ENCODE results near the gene TCF12.
A peak's percentile ranks its signal among the peaks of the same experiment; 100 is the strongest.

TCF12 gene

GRCh38 chr15:57306161-57306943 is 387.9 kb downstream of the TCF12 start:
- peak; percentile 66 to 91 for DNase-seq

- no peak for DNase-seq
Observed at GRCh38 chr15:57306944-57307411, 388.5 kb downstream of the TCF12 start.

GRCh38 chr15:57307527-57308169 is 389.2 kb downstream of the TCF12 start:
- no peak for DNase-seq

GRCh38 chr15:57308170-57308545 is 389.7 kb downstream of the TCF12 start:
- no peak for DNase-seq

- no peak for DNase-seq
Observed at GRCh38 chr15:57309856-57310760, 391.7 kb downstream of the TCF12 start.

- no peak for DNase-seq
Observed at GRCh38 chr15:57310876-57311275, 392.4 kb downstream of the TCF12 start.

GRCh38 chr15:57312006-57312317 is 393.5 kb downstream of the TCF12 start:
- no peak for DNase-seq

GRCh38 chr15:57312318-57313133 is 394.1 kb downstream of the TCF12 start:
- DNase-seq: no peak

GRCh38 chr15:57313134-57313483 is 394.7 kb downstream of the TCF12 start:
- no peak for DNase-seq

GRCh38 chr15:57314221-57314620 is 395.8 kb downstream of the TCF12 start:
- no peak for DNase-seq

- no peak for DNase-seq
Observed at GRCh38 chr15:57316451-57316850, 398.0 kb downstream of the TCF12 start.

- no peak for DNase-seq
Observed at GRCh38 chr15:57319226-57319918, 400.9 kb downstream of the TCF12 start.

- no peak for DNase-seq
Observed at GRCh38 chr15:57319919-57320560, 401.6 kb downstream of the TCF12 start.

GRCh38 chr15:57320631-57321220 is 402.3 kb downstream of the TCF12 start:
- DNase-seq: no peak

GRCh38 chr15:57321485-57321884 is 403.0 kb downstream of the TCF12 start:
- DNase-seq: no peak

GRCh38 chr15:57321973-57322601 is 403.6 kb downstream of the TCF12 start:
- DNase-seq: no peak

GRCh38 chr15:57322602-57323250 is 404.3 kb downstream of the TCF12 start:
- DNase-seq: no peak

- DNase-seq: no peak
Observed at GRCh38 chr15:57323299-57323805, 404.9 kb downstream of the TCF12 start.

GRCh38 chr15:57323806-57324589 is 405.6 kb downstream of the TCF12 start:
- DNase-seq: no peak

Data from stimulated activated CD4-positive, alpha-beta T cell treated with anti-CD3 and anti-CD28 coated beads, Interleukin-4, amount 100 ng/mL, for 4 hours (primary cell).